Urothelium cell line (cell line): ENCODE results near the gene MBD3L3.
A peak's percentile ranks its signal among the peaks of the same experiment; 100 is the strongest.
"Not testable (repeated sequence)": the region's sequence is repeated elsewhere in the genome, so short reads cannot be mapped to it uniquely, and the experiment has no call there.

Experiments used
- DNase-seq: peaks from one replicate; pipeline ENCODE4 v3.0.0; 2011; ENCODE audit warnings: low spot score, mixed read lengths
- FAIRE-seq: peaks from 2 replicates; lab custom pipeline; 2011; peaks lifted over from hg19 to GRCh38; lab: Jason Lieb, UNC

The MBD3L3 gene

GRCh38 chr19:7063764-7064418 lies 5.4 kb upstream of the MBD3L3 start:
- DNase-seq: no peak
- no peak for FAIRE-seq

- DNase-seq (no peak), FAIRE-seq (no peak)
Observed at GRCh38 chr19:7063339-7063738, 4.9 kb upstream of the MBD3L3 start.

GRCh38 chr19:7059977-7060376 lies 1.5 kb upstream of the MBD3L3 start:
- DNase-seq, FAIRE-seq: not testable (repeated sequence)

GRCh38 chr19:7056371-7056770 lies 2.1 kb downstream of the MBD3L3 start:
- DNase-seq, FAIRE-seq: not testable (repeated sequence)

GRCh38 chr19:7055679-7056078 lies 2.8 kb downstream of the MBD3L3 start:
- not testable (repeated sequence) for FAIRE-seq, DNase-seq

- DNase-seq, FAIRE-seq: not testable (repeated sequence)
Observed at GRCh38 chr19:7054635-7055368, 3.7 kb downstream of the MBD3L3 start.

GRCh38 chr19:7052896-7053295 lies 5.6 kb downstream of the MBD3L3 start:
- not testable (repeated sequence) for FAIRE-seq, DNase-seq

- not testable (repeated sequence) for DNase-seq, FAIRE-seq
Observed at GRCh38 chr19:7051421-7051820, 7.1 kb downstream of the MBD3L3 start.

GRCh38 chr19:7049021-7049420 lies 9.5 kb downstream of the MBD3L3 start, which contains the start of gene MBD3L2:
MBD3L2 (plus strand) TSS chr19:7049321; CDS start chr19:7049374, 53 bp downstream.
- not testable (repeated sequence) for FAIRE-seq, DNase-seq

- FAIRE-seq, DNase-seq: not testable (repeated sequence)
Observed at GRCh38 chr19:7041563-7041962, 16.9 kb downstream of the MBD3L3 start.

GRCh38 chr19:7040079-7040478 lies 18.4 kb downstream of the MBD3L3 start, which contains the start of gene MBD3L4:
MBD3L4 (minus strand) TSS chr19:7040179; CDS start chr19:7040144, 35 bp downstream.
- FAIRE-seq, DNase-seq: not testable (repeated sequence)

GRCh38 chr19:7030278-7030677 lies 28.2 kb downstream of the MBD3L3 start, which contains the start of gene MBD3L5:
MBD3L5 (plus strand) TSS chr19:7030578; CDS start chr19:7030612, 34 bp downstream.
- FAIRE-seq, DNase-seq: not testable (repeated sequence)

GRCh38 chr19:7028790-7029189 lies 29.7 kb downstream of the MBD3L3 start:
- not testable (repeated sequence) for DNase-seq, FAIRE-seq

GRCh38 chr19:7021331-7021730 lies 37.1 kb downstream of the MBD3L3 start, which contains the start of gene MBD3L2B:
MBD3L2B (minus strand) TSS chr19:7021431; CDS start chr19:7021397, 34 bp downstream.
- not testable (repeated sequence) for DNase-seq, FAIRE-seq

- DNase-seq (no peak), FAIRE-seq (no peak)
Observed at GRCh38 chr19:7018828-7019227, 39.6 kb downstream of the MBD3L3 start.

- peak; percentile 58 for DNase-seq
- FAIRE-seq: peak; percentile 62
Observed at GRCh38 chr19:7013678-7014077, 44.8 kb downstream of the MBD3L3 start.

- DNase-seq: no peak
- no peak for FAIRE-seq
Observed at GRCh38 chr19:7010722-7011593, 47.5 kb downstream of the MBD3L3 start.

GRCh38 chr19:7007859-7008258 lies 50.6 kb downstream of the MBD3L3 start:
- no peak for FAIRE-seq
- DNase-seq: no peak
